Heart right ventricle (tissue), 16 donors: ENCODE results near the gene PCSK6. TPM values are rescaled to one million over a fixed set of nuclear protein-coding genes. Genes with fewer than 3 reads are reported as not detected.

ENCODE experiments used
- ATAC-seq, 8 donors: fragments of 200-7000 bp; cut with Tn5 transposase; one replicate each; pipeline ENCODE4 v1.9.1; 2020; ENCODE audit warnings: mild to moderate bottlenecking in 8 of 8, moderate library complexity in 8 of 8, moderate number of reproducible peaks in 1 of 8
- DNase-seq, 2 donors: peaks; one replicate each; pipeline ENCODE4 v3.0.0-alpha.2; 2020
- H3K27ac ChIP-seq, 10 donors: fragments of 200-600 bp; sonication (generic) in 2 of 10; one replicate each; pipeline versions ENCODE4 v1.5.0 to v1.8.0; 2020 to 2022; ENCODE audit warnings: mild to moderate bottlenecking in 3 of 10
- H3K27me3 ChIP-seq, 7 donors: fragments of 200-600 bp; one replicate each; pipeline ENCODE4 v1.8.0; 2021 to 2022; ENCODE audit warnings: mild to moderate bottlenecking in 2 of 7
- H3K36me3 ChIP-seq, 9 donors: fragments of 200-600 bp; sonication (generic) in 1 of 9; one replicate each; pipeline versions ENCODE4 v1.5.0 to v1.8.0; 2020 to 2022; ENCODE audit warnings: mild to moderate bottlenecking in 2 of 9
- H3K4me1 ChIP-seq, 9 donors: fragments of 200-600 bp; sonication (generic) in 1 of 9; one replicate each; pipeline versions ENCODE4 v1.5.0 to v1.8.0; 2020 to 2022; ENCODE audit warnings: mild to moderate bottlenecking in 4 of 9
- H3K4me3 ChIP-seq, 10 donors: fragments of 200-600 bp; sonication (generic) in 2 of 10; one replicate each; pipeline versions ENCODE4 v1.5.0 to v1.8.0; 2020 to 2022; ENCODE audit warnings: mild to moderate bottlenecking in 7 of 10, moderate library complexity in 2 of 10
- H3K9me3 ChIP-seq, 11 donors: fragments of 200-600 bp in 10 of 11; sonication (generic) in 2 of 11; one replicate each; pipeline versions ENCODE4 v1.5.0 to v1.8.0; 2013 to 2022; ENCODE audit warnings: mild to moderate bottlenecking in 2 of 11, control low read depth in 1 of 11, moderate library complexity in 1 of 11
- WGBS, 2 donors: extraction: QIAGEN DNeasy Blood & Tissue Kit; methylation state at CpG; one replicate each; pipeline ENCODE4 v1.1.7; 2013; ENCODE audit warnings: inconsistent platforms in 1 of 2; 5-methylcytosine and 5-hydroxymethylcytosine counted together
- intact Hi-C, 10 donors: fragments of 100-400 bp; cut with DNase I; formaldehyde crosslinking; loops; one replicate each; pipeline versions ENCODE4 v1.11.1 to v1.14.2; 2022
- long read RNA-seq, 3 donors: library from polyadenylated mRNA; unstranded; transcript quantifications; one replicate each; pipeline ENCODE4 v2.0.0, GENCODE V29; 2020 to 2021
- polyA plus RNA-seq, 2 donors: library from polyadenylated mRNA; stranded (reverse); fragments of 200-250 nt; gene quantifications; one replicate each; pipeline ENCODE4 v1.2.3, GENCODE V29; 2013
- total RNA-seq, 10 donors: library from RNA; stranded (reverse); fragmentation: NEBNext Ultra II Directional in 3 of 10; extraction: Animal tissue kit (Norgen Biotek cat#: 25700) in 3 of 10; gene quantifications; one replicate each; pipeline versions ENCODE4 v1.2.1 to v1.2.4, GENCODE V29; 2021 to 2023
- TF ChIP-seq, protein P1 (sequence below), 9 donors: fragments of 200-600 bp; sonication (generic) in 2 of 9; IDR thresholded peaks; one replicate each; pipeline versions ENCODE4 v1.5.0 to v1.8.0; 2021 to 2022; ENCODE audit warnings: antibody characterized with exemption in 9 of 9, mild to moderate bottlenecking in 5 of 9, moderate library complexity in 1 of 9
- donor health status: Arrhythmogenic right ventricular cardiomyopathy.
- donor health status: ischemic (EF 13 %, LVEDD 7.1; RV severe dilation, severe dysfunction).
- donor health status: healthy with polysubstance abuse.
- donor health status: DM: no; HTN: yes; CAD: no.
- donor health status: DM: no; HTN: no; CAD: no.
- donor health status: ischemic (EF 25% LVEDD 6.9; RV normal size, moderate dysfunction).
- donor health status: ischemic (EF 25% LVEDD 5.7; RV mildly dilated, moderate dysfunction).
- donor health status: healthy.
- donor health status: DM: yes; HTN: yes; CAD: no.
- donor health status: Ischemic cardiomyopathy.
- donor health status: ischemic (EF 35%, LVEDD 5.7; RV mildly dilated, moderate dysfunction).
- donor health status: nonischemic (EF 11% LVEDD 7.7; RV severe dilation, severe dysfunction).
- donor health status: DM: yes; HTN: yes; CAD: no.
- donor health status: PGD.
- donor health status: ischemic (EF 29% LVEDD 5.4; RV normal size, mild dysfunction).
- donor health status: nonischemic (EF 23%, LVEDD 6.1; RV moderate dilation, normal function).

Gene PCSK6
- total RNA-seq (10 to 100 TPM; 12.9 to 34.0 (median 24.7) TPM), polyA plus RNA-seq (10 to 100 TPM in 1 of 2 donors, 1 to 10 TPM in 1; 4.6 to 10.3 TPM)
- long read RNA-seq, donor 1, full-length matches to known transcripts, result 12 of 34 reads
- long read RNA-seq, donor 1, partial matches to known transcripts, result 9 of 34 reads
- long read RNA-seq, donor 1, other reads (novel, unspliced or antisense), result 13 of 34 reads
- long read RNA-seq, donor 2, full-length matches to known transcripts, result 12 of 37 reads
- long read RNA-seq, donor 2, partial matches to known transcripts, result 13 of 37 reads
- long read RNA-seq, donor 2, other reads (novel, unspliced or antisense), result 12 of 37 reads
- long read RNA-seq, donor 3, partial matches to known transcripts, result 15 of 30 reads
- long read RNA-seq, donor 3, other reads (novel, unspliced or antisense), result 15 of 30 reads

- peaks cover 0 to 10% (median 0%) of the 10 kb centered on the region in 9 donors for H3K36me3 ChIP-seq
- H3K4me3 ChIP-seq, result peak within 1 kb of the TSS; percentile 10 to 58 (median 50)
- DNase-seq (peak in 1 of 2 donors; percentile 55), ATAC-seq (peak in 6 of 8 donors; percentile 27 to 77 (median 48))
- TF ChIP-seq, protein P1, sequence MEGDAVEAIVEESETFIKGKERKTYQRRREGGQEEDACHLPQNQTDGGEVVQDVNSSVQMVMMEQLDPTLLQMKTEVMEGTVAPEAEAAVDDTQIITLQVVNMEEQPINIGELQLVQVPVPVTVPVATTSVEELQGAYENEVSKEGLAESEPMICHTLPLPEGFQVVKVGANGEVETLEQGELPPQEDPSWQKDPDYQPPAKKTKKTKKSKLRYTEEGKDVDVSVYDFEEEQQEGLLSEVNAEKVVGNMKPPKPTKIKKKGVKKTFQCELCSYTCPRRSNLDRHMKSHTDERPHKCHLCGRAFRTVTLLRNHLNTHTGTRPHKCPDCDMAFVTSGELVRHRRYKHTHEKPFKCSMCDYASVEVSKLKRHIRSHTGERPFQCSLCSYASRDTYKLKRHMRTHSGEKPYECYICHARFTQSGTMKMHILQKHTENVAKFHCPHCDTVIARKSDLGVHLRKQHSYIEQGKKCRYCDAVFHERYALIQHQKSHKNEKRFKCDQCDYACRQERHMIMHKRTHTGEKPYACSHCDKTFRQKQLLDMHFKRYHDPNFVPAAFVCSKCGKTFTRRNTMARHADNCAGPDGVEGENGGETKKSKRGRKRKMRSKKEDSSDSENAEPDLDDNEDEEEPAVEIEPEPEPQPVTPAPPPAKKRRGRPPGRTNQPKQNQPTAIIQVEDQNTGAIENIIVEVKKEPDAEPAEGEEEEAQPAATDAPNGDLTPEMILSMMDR (IDR thresholded peaks at IDR 0.05), result no peak
- WGBS, 2 donors, result 19 to 29% methylated on average over 69 to 106 of the region's 111 CpGs
- H3K9me3 ChIP-seq, result no peaks in the 10 kb centered on the region
- H3K27ac ChIP-seq, result peak within 1 kb of the TSS; percentile 5 to 73 (median 50)
- peaks cover 0 to 64% (median 17%) of the 10 kb centered on the region in 7 donors for H3K27me3 ChIP-seq
- H3K4me1 ChIP-seq, result peaks cover 0 to 29% (median 3%) of the 10 kb centered on the region in 9 donors
- intact Hi-C loops, result loop anchor here in 6 of 10 donors (5.0 to 10.0 kb wide), 6 partner anchors 53 to 195 kb away; partner anchors contain the start of gene SNRPA1 (in 1 of the 6)
Measured at GRCh38 chr15:101489599-101490407, at the start of gene PCSK6. TSS of gene PCSK6 (minus strand) at chr15:101489707. CDS start at chr15:101489670, 37 bp downstream.

DNA sequence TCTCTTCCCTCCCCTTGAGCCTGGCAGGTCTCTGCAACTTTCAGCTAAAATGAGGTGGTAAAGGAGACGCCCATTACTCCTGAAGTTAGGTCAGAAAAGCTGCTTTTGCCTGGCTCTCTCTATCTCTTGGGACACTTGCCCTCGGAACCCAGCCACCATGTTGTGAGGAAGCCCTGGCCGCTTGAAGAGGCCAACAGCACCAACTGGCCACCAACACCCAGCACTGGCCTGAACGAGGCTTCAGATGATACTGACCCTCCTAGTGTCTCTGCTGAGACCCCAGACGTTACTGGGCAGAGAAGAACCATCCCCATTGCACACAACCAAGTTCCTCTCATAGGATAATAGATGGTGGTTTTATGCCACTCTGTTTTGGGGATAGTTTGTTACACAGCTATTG lies 49.5 kb upstream of the PCSK6 start:
- intact Hi-C loops, result loop anchor here in 1 of 10 donors (10.0 kb wide), 1 partner anchor 106 kb away; no protein-coding TSS in a partner anchor
- DNase-seq (no peak), ATAC-seq (no peak)
- Histone ChIP-seq H3K9me3 (peaks cover 0 to 12% (median 0%) of the 10 kb centered on the region in 11 donors), H3K36me3 (no peaks in the 10 kb centered on the region), H3K27ac (no peak overlapping the region), H3K4me1 (peaks cover 0 to 15% (median 0%) of the 10 kb centered on the region in 9 donors), H3K4me3 (no peak overlapping the region), H3K27me3 (peaks cover 0 to 10% (median 0%) of the 10 kb centered on the region in 7 donors)
- TF ChIP-seq, protein P1 (IDR thresholded peaks at IDR 0.05), result no peak
- 89 to 94% methylated on average over 5 of the region's 5 CpGs for WGBS, 2 donors

DNA sequence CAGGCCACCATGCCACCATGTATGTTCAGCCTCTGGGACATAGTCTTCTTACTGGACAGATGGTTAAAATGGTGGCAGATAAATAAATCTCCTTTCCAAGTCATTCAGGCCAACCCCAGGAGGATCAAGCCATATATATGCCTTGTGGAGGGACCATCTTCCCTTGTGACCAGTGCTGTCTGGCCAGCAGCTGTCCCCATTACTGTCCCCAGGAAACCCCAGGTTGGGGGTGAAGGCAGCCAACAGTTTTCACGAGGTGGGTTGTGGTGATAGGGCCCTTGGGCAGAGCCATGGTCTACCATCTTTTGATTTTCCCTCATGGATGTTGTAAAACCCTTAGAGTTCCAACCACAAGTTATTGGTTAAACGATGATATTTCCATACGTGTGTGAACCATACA lies 48.7 kb upstream of the PCSK6 start:
- intact Hi-C loops, result loop anchor here in 1 of 10 donors (10.0 kb wide), 1 partner anchor 107 kb away; no protein-coding TSS in a partner anchor
- WGBS, 2 donors, result 88 to 91% methylated on average over 3 of the region's 3 CpGs
- peaks cover 0 to 2% (median 0%) of the 10 kb centered on the region in 7 donors for H3K27me3 ChIP-seq

More for the DNA sequence above, 48.7 kb upstream of the PCSK6 start:
- Histone ChIP-seq H3K4me3 (no peak overlapping the region), H3K9me3 (peaks cover 0 to 12% (median 0%) of the 10 kb centered on the region in 11 donors), H3K36me3 (no peaks in the 10 kb centered on the region), H3K27ac (no peak overlapping the region), H3K4me1 (peaks cover 0 to 15% (median 0%) of the 10 kb centered on the region in 9 donors)
- TF ChIP-seq, protein P1 (IDR thresholded peaks at IDR 0.05), result no peak
- ATAC-seq, result no peak
- no peak for DNase-seq
